ENCODE results near the gene TAF5L.
"Not testable (repeated sequence)": the region's sequence is repeated elsewhere in the genome, so short reads cannot be mapped to it uniquely, and the experiment has no call there.

TAF5L gene

DNA sequence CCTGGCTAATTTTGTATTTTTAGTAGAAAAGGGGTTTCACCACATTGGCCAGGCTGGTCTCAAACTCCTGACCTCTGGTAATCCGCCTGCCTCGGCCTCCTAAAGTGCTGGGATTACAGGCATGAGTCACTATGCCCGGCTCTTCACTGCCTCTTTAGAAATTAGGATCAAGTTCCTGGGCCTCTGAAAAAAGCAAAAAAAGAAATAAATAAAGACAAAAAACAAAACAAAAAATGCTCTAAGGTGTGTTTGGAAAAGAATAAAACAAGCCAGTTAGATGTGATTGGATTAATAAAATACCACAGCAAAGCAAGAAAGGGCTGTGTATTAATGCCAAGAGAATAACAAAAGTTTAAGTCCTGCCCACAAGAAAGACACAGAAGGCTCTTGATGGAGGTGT lies 63.2 kb downstream of the TAF5L start:
- DNase-seq = no peak

DNA sequence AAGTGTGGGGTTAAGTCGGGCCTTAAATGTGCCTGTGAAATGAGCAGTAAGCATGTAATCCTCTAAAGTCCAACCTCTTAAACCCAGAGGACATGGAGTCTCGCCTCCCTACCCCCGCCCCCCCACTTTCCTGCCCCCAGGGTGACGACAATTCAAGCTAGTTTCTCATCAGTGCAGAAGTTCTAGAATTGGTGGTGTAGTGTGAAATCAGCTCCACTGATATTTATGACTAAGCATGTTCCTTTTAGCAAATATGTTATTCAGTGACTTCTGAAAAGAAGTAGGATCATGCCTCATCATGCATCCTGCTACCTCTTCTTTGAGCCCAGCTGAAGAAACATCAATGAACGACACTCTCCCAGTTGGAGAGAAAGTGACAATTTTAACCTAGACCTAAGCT lies 64.8 kb downstream of the TAF5L start:
- DNase-seq = no peak

DNA sequence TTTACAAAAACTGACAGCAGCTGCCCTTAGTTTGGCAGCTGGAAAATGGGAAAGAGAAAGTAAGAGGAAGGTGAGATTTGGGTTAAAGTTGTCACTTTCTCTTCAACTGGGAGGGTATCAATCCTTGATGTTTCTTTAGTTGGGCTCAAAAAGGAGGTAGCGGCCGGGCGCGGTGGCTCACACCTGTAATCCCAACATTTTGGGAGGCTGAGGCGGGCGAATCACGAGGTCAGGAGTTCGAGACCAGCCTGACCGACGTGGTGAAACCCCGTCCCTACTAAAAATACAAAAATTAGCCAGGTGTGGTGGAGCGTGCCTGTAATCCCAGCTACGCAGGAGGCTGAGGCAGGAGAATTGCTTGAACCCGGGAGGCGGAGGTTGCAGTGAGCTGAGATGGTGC lies 65.8 kb downstream of the TAF5L start:
- DNase-seq = not testable (repeated sequence)

DNA sequence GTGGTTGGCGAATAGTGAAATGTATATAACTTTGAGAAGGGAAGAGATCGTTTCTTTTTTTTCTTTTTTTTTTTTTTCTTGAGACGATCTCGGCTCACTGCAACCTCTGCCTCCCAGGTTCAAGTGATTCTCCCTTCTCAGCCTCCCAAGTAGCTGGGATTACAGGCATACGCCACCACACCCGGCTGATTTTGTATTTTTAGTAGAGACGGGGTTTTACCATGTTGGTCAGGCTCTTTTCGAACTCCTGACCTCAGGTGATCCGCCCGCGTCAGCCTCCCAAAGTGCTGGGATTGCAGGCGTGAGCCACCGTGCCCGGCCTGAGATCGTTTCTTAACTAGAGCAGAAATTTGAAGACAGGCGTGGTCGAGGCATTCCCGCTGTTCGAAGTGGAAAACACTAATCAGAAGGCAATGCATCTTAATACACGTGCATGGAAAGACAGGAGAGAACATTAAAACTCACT lies 66.6 kb downstream of the TAF5L start:
- DNase-seq = peak; percentile 4

DNA sequence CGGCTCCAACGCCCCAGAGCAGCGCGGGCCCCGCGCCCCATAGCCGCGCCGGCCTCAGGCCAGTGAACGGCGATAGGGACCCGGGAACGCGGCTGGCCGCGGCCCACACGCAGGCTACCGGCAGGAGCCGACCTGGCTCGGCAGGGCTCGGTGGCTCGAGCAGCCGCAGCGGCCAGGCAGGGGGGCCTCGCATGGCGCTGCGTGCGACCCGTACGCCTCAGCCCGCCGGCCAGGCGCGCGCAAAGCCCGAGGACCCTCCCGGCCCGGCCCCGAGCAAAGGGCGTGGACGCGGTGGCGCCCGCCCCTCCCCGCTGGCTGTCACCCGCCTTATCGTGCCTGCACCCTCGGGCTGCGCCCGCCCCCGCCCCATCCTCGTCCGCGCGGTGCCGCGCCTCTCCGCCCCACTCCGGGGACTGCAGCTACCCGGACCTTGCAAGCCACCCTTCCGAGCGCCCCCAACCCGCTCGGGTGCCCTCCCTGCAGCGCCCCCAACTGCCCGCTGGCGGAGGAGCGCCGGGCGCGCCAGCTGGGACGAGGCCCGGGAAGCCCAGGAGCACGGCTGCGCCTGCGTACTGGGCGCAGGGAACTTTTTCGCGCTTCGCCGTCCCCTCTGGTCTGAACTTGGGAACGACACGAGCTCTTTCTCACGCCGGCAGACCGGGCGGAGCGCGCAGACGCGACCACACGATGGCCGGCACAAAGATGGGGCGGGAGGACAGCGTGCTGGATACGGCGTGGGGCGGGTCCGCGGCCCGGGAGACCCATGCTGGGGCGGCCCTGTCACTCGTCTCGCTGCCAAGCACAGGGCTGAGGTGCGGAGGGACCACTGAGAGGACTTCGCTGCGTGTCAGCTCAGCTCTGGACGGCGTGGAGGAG lies 67.2 kb downstream of the TAF5L start, which contains the start of gene ABCB10:
TSS of gene ABCB10 (minus strand) at position 248 of the 876 bp plus-strand sequence. CDS start at position 193, 55 bp downstream.
- peak; percentile 97 for DNase-seq

DNA sequence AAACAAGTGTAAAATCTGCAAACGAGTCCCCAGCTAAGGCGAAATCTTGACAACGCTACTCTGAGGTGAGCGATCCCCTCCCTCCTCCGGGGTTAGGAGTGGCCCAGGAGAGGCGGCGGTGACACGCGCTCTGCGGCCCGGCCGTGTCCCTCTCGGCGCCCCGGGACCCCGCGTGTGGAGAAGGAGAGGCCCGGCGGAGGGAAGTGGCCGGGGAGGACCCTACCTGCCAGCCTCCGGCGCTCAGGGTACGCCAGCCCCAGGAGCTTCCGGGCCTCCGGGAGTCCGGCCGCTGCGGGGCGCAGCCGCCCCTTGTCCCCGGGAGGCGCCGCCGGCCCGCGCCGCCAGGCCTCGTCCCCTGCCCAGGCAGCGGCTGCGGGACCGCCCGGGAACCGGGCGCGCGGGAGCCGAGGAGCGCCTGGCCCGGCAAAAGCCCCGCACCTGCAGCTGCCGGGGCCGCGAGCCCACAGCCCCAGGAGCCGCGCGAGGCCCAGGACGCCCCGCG lies 68.0 kb downstream of the TAF5L start:
- peak; percentile 31 for DNase-seq

DNA sequence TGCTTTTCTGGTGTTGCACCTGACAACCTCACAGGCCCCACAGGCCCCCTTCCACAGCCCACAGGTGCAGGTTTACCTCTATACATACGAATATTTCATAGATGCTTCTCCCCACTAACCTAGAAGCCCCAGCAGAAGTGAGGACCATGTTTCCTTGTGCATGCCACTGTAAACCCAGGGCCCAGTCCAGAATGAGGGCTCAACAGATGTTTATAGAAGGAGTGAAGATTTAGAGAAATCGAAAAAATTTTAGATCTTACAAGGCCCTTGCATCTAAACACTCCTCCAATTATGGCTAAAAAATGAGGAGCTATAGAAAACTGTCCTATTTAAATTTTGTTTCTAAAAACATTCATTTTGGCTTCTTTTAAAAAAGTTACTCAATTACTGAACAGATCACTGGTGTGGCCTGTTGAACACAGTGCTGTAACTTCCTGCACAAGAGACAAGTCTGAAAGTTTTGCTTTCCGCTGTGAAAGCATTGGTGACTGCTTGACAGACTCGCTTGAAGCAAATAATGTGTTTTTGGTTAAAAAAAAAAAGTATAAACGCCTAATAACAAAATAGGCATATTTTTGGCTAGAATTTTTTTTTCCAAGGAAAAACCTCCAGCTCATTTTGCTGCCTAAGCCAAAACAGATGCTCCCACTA lies 68.6 kb downstream of the TAF5L start:
- no peak for DNase-seq

DNA sequence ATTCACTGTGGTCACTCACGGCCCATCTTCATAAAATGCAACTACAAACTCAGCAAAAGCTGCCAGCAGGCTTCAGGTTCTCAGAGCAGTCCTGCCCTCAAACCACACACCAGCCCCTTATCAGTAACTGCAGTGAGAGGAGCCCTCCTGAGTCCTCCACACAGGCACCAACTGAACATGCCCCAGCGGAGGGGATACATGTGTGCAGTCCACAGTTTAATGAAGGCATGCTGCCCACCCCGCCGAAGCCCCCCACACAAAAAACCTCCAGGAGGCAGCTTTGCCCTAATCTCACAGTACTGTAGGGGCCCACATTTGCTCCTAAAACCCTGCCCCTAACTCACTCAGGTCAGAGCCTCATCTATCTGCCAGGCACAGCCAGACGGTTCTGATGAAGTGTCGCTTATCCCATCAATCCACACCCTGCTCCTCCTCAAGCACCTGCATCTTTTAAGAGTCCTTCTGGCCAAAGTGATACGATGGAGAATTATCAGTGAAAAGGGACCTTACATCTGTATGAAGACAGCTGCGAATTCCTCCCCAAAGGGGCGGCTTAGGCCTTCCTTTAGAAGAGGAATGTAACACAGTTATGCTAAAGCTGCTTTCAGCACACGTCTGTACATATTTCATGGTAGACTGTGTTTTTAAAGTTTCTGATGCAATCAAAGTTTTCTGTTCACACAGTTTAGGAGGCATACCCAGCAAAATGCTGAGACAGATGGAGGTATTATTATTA lies 70.9 kb downstream of the TAF5L start:
- DNase-seq = no peak

DNA sequence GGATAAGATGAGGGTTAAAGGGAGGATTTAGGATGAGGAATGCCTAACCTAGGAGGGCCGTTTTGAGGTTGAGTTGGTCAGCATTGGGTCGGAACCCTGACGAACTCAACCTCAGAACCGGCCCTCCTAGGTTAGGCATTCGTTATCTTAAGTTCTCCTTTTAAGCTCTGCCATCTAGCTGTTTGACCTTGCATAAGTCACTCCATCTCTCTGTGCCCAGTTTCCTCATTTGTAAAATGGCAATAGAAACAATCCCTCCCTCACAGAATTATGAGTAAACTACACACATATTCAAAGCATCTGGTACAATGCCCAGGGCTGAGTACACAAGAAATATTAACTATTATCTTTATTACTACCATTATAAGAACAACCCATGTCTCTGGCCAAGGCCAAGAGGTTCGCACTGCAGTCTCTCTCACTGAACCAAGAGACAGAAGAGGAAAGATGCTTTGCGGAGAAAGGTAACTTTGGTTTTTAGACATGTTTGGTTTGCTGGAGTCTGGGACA lies 72.2 kb downstream of the TAF5L start:
- no peak for DNase-seq

DNA sequence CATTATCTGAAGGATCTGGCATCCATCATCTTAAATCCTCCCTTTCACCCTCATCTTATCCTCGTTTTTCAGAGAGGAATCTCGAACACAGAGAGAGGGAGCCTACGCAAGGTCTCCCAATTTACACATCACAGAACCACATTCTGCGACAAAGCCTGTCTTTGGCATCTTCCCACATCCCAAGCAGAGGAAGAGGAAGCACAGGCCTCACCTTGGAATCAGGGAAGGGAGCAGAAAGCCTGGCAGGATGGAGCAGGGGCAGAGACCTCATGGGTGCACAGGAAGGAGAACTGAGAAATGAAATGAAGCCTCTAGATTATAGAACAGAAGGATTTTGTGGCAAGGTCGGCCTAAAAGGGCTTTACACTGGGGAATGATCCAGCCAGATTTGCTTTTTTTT lies 73.2 kb downstream of the TAF5L start:
- no peak for DNase-seq

DNA sequence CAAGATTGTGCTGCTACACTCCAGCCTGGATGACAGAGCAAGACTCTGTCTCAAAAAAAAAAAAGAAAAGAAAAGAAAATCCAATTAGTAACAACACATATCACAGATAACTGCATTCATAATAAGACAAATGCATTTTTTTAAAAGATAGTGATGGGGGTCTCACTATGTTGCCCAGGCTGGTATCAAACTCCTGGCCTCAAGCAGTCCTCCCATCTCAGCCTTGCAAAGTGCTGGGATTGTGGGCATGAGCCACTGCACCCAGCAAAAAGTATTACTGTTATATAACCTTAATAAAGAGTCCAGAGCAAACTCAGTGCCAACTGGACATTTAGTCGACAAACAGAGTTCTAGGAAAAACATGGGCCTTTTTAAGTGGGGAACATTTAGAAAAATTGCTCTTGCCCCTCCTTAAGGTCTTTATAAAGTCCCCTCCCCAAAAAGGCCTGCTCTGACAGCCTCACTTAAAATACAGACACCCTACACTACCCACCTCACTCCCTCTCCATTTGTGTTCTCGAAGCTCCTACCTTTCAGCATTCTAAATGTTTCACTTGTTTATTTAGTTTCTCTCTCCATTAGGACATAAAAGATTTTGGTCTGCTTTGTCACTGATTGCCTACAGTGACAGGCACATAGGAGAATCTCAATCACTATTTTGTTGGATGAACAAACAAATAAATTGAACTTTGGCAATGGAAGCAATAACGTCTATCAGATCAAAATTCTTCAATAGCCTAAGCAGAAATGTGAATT lies 74.9 kb downstream of the TAF5L start:
- no peak for DNase-seq

DNA sequence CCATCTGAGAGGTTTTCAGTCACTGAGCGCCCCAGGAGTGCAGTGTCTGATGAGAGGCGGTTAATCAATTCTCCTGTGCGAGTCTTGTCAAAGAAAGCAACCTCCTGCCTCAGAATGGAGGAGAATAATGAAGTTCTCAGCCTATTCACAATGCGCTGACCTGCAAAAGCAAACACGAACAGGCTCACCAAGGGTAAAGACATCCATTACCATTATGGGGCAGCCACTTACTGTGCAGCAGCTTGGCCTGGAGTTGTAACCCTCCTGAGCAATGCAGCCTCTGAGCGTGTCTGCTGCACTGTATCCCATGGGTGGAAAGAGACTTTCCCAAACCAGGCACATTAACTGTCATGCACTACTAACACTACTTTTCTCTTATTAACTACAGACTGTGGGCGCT lies 78.4 kb downstream of the TAF5L start:
- no peak for DNase-seq

DNA sequence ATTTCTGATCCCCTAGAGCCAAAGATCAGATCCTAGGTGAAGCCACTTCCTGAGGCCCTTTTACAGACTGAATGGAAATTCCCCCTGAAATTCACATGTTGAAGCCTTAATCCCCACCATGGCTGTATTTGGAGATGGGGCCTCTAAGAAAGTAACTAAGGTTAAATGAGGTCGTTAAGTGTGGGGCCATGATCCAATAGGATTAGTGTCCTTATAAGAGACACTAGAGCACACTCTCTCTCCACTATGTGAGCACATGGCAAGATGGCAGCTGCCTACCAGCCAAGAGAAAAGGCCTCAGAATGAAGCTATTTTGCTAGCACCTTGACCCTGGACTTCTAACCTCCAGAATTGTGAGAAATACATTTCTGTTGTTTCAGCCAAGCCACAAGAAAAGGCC lies 81.3 kb downstream of the TAF5L start:
- no peak for DNase-seq
